HG03558 (cell line): ENCODE results near the gene PLPPR1.

ENCODE experiments used
- ATAC-seq: cut with Tn5 transposase; IDR thresholded peaks from one replicate; pipeline ENCODE4 v1.9.1; 2021; ENCODE audit warnings: moderate number of reproducible peaks; ENCODE audit not compliant: unreplicated experiment; ENCODE audit errors: extremely low read depth

Gene PLPPR1

DNA sequence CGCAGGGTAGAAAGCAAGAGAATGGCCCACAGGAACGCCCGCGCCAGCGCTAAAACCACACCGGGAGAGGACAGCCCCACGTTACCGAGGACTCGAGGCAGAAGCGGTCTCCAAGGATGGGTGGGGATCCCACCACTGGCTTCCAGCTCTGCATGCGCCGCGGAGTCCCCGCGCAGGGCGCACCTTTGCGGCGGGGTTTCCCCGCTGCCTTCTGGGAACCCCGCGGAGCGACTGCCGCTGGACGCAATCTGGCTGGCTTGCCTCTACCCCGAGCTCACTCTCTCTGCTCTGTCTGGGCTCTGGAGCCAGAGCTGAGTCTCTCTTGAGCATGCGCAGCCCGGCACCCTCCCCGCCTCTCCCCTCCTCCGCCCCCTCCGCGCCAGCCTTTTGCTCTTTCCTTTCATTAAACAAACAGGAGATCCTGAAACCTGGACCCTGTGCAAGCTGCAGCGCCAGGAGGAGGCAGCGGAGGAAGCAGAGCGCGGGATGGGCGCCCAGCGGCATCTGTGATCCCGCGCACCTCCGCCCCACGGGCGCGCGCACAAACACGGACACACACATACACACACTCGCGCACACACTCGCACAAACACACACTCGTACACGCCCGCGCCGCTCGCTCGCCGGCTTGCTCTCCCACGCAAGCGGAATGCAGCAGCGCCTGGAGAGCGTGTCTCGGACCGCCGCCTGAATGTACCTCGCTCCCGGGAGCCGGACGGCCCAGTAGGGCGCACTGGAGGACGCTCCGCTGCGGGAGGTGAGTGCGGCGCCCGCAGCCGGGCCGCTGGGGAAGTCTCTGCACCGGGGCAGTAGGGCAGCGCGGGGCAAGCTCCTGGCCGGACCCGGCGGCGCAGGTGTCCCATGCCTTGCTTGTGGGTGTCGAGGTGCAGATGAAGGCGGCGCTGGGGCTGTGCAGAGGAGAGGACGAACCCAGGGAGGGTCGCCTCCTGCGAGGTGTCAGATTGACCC lies at the start of gene PLPPR1:
TSS of gene PLPPR1 (plus strand) at position 382 of the 969 bp plus-strand sequence.
- ATAC-seq, result no peak

DNA sequence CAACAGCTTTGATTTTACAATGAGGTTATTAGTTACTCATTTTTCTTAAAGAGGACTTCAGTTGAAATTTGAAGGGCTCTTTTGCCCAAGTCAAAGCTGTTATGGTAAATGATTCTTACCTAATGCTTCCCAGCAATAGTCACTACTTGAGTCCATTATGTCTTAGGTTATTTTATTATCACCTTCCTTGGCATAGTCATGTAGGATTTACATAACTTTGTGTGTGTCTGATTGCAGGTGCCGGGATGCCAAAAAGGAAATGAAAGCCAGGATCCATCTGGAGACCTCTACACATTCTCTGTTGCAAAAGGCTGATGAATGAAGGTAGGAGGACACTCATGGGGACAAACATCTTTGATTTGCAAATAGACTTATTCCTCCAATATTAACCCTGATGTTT lies 38.8 kb upstream of the PLPPR1 start:
- ATAC-seq, result no peak

DNA sequence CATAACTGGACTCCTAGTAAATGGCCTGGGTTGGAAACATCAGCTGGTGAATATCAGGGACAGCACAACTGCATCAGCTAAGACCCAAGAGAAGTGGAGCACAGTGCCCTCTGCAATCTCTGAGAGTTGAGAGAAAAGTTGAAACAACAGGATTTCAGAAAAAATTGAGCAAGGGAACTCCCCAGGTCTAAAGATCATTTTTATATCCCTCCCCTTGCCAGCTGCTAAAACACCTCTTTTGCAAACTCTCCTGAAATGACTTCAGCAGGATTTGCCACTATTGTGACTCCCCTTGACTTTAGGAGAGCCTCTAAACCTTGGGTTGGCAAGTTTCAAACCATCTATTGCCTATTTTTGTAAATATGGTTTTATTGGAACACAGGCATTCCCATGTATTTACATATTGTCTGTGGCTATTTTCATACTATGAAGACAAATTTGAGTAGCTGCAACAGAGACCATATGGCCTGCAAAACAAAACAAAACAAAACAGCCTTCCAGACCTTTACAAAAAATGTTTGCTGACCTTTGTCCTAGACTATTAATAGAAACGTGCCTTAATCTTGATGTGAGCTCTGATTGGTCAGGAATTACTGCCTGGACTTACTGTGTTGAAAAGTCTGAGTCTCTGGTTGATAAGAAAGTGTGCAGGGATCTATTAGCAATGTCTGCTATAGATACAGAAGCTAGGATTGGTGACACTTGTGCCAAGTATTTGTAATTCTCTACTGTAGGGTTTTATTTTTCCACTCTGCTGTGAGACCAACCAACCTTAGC lies 37.7 kb upstream of the PLPPR1 start:
- ATAC-seq, result no peak

DNA sequence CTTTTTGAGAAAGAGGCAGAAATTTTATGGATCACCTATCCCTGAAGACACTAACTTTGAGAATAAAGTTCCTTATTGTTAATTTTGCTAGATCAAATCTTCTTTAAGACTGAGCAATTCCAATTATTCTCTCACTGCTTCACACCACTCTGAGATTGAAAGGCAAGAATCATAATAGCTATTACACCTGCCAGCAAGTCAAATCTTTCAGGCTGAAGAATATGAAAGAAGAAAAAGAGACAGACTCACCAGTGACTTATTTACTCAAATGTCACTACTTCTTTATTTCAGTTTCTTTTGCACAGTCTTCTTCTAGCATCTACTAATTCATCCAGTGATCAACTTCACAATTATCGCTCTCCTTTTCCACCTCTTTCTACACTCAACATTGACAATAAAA lies 35.9 kb upstream of the PLPPR1 start:
- no peak for ATAC-seq

DNA sequence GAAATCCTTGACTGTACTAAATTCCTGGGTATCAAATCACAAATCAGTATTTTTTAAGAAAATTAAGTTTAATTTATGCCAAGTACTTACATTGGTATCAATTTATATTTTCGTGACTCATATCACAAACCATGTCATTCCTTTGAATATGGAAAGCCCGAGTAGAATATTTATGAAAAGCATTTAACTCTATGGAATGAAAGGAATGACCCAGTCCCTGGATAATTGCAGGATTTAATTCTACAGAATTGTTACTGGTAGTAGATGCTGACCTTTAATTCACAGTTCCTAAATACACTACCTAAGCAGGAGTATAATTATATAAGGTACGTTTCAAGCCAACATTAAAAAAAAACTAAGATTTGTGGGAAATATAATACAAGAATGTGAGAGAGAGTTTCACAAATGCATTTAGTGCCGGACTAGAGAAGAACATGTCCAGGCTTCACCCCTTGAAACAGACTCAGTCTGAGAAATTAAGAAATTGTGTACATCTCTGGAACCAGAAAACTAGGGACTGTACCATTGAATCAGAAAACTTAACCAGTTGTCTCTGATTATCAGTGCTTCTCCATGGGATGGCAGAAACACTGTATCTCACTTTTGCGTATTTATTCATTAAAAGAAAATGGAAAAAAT lies 28.5 kb upstream of the PLPPR1 start:
- ATAC-seq, result no peak

DNA sequence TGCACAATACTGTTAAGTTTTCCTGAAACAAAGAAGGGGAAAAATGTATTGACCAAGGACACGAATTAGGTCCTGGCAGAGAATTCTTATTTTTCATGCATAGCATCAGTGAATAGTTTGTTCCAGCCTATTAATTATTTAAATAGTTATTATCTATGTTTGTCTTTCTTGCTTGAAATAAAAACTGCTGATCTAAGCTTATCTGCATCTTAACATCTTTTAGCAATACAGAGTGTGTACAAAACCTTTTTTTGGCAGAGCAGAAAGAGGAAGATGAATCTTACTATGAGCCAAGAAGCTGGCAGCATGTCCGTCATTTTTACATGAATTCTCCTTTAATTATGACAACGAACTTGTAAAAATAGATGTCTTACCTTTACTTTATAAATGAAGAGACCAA lies 23.3 kb upstream of the PLPPR1 start:
- no peak for ATAC-seq

DNA sequence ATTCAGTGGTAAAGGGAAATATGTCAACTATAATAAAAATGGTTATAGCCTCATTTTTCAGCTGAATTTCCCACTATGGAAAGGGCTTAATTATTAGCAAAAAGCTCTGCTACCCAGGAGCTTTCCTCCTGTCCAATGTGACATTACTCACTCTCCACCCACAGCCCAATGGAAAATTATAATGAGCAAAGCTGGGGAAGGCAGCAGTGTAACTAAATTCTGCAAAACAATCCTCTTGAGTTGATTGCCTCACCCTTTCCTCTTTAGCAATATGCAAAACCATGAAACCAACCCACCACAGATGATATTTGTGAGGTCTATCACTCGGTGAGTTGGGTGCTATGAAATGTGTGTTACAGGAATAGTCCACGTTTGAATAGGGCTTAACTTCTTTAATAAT lies 14.0 kb upstream of the PLPPR1 start:
- no peak for ATAC-seq

DNA sequence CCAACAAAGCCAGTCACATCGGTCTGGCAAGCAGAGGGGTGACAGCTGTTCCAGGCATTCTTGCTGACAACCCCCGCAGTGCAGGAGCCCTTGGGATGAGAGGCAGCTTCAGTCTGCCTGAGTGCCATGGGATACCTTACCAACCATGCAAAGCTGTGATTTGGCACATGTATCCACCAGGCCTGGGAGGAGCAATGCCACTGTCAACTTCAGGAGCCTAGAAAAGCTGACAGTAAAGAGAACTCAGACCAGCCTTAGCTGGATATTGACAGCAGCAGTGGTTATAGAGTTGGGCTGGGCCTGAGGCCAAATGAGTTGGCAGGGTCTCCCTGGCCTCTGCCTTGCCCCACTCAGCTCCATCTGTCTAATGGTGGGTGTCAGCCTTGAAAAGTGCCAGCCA lies 10.1 kb upstream of the PLPPR1 start:
- ATAC-seq, result no peak

DNA sequence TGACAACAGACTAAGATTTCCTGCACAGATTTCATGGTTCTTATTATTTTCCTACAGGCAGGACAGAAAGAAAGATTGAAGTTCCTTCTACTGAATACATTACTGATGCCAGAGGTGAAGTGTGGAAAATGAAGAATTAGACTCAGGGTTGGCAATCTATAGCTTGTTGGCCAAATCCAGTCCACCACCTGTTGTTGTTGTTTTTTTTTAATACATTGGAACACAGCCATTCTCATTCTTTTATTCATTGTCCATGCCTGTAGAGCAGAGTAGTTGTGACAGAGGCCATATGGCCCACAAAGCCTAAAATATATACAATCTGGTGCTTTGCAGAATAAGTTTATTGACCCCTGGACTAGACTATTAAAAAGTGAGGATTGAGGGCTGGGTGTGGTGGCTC lies 5.8 kb upstream of the PLPPR1 start:
- ATAC-seq, result no peak

DNA sequence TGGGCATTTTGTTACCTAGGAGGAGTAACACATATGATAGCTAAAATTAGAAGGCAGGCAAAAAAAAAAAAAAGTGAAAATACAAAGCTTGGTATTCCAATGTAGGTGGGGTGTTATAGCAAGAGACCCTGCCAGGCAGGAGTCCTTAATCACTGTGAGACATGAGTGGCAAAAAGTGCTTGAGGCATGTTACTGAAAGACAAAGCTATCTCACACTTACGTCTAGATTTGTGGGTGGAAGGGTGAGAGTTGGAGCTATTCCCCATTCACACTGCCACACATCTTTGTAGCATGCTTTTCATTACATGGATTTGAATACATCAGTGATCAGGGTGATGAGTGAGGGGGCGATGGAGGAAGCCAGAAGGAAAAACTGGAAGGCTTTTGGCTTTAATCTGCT lies 2.6 kb upstream of the PLPPR1 start:
- no peak for ATAC-seq

DNA sequence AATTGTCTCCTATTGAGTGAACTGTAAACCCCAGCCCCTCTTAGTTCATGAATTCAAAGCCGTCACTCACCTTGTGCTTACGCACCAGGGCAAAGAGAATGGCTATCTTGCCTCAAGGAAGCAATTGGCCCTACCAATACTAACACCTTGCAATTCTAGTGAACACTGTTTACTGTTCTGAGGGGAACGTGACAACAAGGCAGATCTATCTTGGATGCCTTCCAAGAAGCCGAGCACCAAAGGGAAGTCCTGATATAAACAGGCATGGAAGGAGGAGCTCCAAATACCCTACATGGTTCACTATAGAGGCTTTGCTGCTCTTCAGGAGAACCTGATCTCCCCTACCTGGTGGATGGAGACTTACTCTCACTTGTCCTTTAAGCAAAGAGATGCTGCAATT lies 1.7 kb upstream of the PLPPR1 start:
- no peak for ATAC-seq

DNA sequence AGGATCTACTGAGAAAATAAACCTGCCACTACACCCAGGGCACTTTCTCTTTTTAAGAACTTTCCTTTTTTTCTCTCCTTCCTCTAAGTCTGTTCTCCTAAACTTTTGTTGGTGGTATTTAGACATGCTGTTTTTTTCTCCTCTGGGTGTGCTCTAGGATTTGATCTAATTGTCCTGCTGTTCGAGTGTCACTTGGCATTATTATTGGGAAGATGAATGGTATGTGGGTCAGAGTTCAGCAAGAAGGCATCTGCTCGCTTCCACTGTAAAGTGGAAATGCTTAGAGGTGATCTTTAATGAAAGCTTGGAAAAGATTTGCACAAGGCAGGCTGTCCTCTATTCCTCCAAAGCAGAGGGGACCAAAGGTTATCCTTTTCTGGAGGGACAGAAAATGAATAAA lies 1.3 kb upstream of the PLPPR1 start:
- ATAC-seq, result no peak

DNA sequence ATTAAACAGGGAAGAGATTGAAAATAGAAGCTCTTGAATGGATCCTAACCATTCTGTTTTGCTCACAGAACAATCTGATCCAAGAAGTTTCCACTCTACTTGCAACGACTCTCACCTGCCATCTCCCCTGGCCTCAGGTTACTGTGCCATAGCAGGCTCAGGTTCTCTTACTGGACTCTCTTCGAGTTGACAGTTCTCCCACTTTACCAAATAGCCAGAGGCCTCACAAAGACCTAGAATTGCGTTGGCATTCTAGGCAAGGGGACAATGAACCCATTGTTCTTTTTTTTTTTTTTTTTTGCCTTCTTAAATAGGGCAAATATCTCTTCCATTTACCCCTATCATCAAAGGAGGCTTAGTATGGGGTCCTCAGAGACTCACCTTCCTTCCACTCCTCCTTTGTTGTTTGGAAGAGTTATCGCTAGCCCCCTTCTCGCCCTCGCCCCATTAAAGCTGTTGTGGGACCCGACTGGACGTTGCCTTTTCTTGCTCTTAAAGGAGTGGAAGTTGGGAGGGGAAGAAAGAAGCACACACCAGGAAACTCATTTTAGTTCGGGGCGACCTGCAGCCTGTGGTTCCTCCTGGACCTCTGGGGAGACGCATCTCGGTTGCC lies 688 bp upstream of the PLPPR1 start:
- ATAC-seq, result no peak

DNA sequence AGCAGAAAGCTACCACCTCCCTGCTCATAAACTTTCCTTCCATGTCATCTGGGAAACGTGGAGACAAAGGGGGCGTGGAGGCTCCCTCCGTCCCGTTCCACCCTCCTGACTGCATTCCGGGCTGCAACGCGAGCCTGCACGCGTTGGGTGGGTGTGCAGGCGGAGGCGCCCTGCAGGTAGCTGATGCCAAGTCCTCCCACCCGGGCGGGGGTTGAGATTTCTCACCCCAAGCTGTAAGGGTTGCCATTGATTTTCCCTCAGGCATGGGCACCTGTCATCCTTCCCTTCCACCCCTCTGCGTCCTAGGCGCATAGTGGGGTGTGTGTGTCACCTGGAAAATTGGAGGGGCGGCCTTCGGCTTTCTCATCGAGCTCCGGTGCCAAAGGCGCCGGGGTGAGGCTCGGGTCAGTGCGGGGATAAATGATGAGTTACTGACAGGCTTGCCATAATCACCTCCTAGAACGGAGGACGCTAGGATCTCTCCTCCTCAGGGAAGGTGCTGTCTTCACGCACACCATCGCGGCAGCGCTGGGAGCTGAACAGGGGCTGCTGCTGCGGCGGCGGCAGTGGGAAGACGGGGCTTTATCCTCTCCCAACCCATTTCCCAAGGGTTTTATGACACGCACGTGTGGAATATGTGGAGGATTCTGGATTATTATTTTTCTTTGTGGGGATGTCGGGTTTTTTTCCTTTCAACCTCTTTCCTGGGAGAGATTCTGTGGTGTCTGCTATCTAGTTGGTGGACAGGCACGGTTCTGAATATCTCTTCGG lies 973 bp downstream of the PLPPR1 start:
- ATAC-seq, result no peak

DNA sequence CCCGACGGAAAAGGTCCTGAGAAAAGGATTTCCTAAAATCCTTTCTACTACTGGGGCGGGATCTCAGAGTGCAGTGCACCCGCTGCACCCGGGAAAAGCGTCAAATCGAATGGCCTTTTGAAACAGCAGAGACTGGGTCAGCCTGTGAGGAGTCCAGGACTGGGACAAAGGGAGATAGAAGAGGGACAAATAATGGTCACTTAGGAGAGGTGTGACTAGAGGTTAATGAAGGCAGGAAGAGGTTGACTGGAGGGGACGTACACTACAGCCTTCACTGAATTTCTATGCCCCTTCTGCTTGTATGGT lies 1.5 kb downstream of the PLPPR1 start:
- no peak for ATAC-seq

DNA sequence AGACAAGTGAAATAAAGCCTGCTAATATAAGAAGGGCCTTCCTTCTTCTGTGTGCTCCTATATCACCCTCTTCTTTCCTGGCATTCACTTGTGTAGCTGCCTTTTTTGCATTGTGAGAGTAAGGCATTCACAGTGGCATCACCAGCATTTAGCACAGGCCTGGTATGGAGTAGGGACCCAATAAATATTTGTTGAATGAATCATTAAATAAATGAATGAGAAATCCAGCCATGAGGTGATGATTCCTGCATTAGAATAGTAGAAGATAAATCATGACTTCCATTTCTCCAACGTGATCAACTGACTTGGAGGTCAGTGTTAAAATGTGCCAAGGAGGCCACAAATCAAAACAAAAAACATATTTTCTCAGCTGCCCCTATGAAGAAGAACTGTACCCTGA lies 3.9 kb downstream of the PLPPR1 start:
- no peak for ATAC-seq

DNA sequence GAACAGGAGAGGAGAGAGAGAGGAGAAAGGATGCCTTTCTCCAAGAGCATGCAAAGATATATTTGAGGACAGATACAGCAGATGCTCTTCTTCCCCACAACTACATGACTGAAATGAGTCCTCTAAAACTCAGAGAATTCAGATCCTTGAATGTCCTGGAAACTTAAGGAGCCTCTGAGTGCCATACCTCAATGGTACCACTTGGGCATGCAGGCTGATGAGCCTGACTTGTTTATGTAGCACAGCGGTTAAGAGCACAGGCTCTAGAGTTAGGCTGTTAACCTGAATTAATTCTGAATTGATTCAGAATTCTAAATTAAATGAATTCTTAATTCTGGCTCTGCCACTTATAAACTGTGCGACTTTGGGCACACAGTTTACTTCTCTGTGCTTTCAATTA lies 5.7 kb downstream of the PLPPR1 start:
- ATAC-seq, result no peak

DNA sequence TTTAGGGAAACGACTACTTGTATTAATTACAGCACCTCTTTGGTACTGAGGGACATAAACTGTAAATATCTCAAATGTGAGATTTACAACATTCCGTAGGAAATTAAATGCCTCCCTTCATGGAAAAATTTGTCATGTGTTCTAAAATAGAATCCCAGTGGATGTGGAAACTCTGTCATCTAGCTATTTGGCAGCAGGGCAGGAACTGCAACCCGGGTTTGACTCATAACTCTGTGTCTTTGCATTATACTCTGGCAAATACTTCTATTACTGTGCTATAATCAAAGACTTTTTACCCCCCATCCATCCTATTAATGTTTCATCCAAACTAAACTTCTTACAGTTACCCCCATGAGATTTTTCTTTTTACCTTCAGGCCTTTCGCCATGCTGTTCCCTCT lies 6.6 kb downstream of the PLPPR1 start:
- ATAC-seq, result no peak

DNA sequence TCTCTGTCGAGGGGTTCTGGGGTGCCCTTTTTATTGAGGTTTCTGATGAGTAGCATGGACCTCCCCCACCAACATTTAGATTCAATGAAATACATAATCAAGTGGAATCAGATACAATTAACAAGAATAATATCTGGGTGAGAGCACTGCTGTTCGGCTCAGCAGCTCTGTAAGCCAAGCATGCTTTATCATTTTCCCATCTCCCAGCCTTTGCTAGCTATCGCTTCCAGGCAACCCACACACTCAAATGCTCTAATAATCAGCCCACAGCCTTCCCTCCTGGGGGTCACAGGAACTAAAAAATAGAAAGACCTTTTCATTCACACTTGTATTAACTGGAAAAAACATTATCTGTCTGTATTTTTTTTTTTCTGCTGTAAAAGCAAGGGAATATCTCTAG lies 8.9 kb downstream of the PLPPR1 start:
- ATAC-seq, result no peak

DNA sequence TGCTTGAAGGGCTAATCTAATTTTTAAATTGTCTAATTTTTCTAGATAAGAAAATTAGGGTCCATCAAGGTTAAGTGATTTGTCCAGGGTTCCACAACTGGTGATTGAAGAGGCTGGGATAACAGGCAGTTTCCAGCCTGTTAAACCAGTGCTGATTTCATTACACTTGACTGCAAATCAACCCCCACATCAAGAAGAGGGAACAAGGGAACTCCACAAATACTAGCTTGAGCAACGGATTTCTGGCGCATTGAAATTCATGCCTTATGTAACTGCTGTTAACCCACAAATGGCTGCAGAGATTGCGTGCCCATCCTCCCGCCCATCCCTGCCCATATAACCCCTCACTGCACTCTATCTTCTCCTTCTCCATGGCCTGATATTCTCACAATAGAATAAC lies 10.0 kb downstream of the PLPPR1 start:
- ATAC-seq, result no peak
